Measurements from ENCODE around the gene AP5S1.

AP5S1 gene

DNA sequence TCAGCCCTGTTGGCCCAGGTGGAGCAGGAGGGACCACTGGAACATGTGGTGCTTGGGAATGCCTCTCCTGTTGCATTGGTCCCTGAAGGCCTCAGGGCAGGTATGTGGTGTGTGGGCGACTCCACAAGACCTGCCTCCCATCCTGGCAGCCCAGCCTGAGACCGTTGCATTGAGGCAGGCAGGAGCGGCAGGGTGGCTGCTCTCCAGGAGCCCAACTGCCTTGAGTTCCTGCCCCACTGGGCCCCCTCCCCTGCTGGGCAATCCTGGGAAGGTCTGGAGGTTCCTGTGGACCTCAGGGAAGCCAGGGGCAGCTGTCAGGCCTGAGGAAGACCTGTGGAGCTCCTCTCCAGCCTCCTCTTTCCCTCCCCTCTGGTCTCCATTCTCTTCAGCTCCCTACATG, 46.1 kb downstream of the AP5S1 start:
- ATAC-seq, result no peak
- TF ChIP-seq ISL1 (CRISPR knock-in tag; IDR thresholded peaks at IDR 0.05) (no peak), RARB (CRISPR knock-in tag; IDR thresholded peaks at IDR 0.05) (no peak), ZFP3 (CRISPR knock-in tag; IDR thresholded peaks at IDR 0.05) (no peak), TCF4 (CRISPR knock-in tag; IDR thresholded peaks at IDR 0.05; ENCODE audit: borderline replicate concordance) (no peak), ZNF8 (CRISPR knock-in tag; IDR thresholded peaks at IDR 0.05) (no peak), ZFP30 (CRISPR knock-in tag; IDR thresholded peaks at IDR 0.05) (no peak), ZC3H10 (CRISPR knock-in tag; IDR thresholded peaks at IDR 0.05) (no peak), ESRRG (CRISPR knock-in tag; IDR thresholded peaks at IDR 0.05) (no peak), POU6F1 (CRISPR knock-in tag; IDR thresholded peaks at IDR 0.05; ENCODE audit: borderline replicate concordance, low read depth) (no peak), SNAI2 (CRISPR knock-in tag; IDR thresholded peaks at IDR 0.05) (no peak), PATZ1 (CRISPR knock-in tag; IDR thresholded peaks at IDR 0.05; ENCODE audit: borderline replicate concordance) (no peak), TSHZ2 (CRISPR knock-in tag; IDR thresholded peaks at IDR 0.05) (no peak)
- TF ChIP-seq, protein P1, sequence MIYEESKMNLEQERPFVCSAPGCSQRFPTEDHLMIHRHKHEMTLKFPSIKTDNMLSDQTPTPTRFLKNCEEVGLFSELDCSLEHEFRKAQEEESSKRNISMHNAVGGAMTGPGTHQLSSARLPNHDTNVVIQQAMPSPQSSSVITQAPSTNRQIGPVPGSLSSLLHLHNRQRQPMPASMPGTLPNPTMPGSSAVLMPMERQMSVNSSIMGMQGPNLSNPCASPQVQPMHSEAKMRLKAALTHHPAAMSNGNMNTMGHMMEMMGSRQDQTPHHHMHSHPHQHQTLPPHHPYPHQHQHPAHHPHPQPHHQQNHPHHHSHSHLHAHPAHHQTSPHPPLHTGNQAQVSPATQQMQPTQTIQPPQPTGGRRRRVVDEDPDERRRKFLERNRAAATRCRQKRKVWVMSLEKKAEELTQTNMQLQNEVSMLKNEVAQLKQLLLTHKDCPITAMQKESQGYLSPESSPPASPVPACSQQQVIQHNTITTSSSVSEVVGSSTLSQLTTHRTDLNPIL (CRISPR knock-in tag; IDR thresholded peaks at IDR 0.05; ENCODE audit: low read depth), result no peak

- ATAC-seq, result no peak
These were observed 47.5 kb downstream of the AP5S1 start for GRCh38 chr20:3867802-3868201.

DNA sequence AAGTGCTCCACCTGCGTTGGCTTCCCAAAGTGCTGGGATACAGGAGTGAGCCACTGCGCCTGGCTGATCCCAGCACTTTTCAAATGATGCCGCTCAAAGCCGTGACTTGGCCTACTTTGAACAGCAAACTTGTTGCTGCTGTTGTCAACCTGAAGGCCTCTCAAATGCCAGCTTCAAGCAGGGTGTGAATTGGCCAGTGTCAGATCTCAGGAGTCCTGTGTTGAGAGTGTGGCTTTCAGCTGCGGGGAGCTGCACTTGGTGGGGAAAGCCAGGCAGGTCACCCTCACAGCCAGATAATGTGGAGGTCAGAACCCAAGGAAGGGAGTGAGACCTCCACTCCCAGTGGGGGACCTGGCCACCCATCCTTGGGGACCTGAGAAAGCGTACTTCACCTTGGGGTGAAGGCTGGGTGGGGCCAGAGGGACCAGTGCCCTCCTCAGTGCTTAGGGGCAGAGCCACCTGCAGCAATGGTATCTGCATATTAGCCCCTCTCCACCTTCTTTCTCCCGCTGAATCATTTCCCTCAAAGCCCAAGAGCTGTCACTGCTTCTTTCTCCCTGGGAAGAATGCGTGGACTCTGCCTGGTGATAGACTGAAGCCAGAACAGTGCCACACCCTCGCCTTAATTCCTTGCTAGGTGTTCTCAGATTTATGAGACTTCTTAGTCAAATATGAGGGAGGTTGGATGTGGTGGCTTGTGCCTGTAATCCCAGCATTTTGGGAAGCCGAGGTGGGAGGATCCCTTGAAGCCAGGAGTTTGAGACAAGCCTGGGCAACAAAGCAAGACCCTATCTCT, 49.7 kb downstream of the AP5S1 start:
- TF ChIP-seq ZNF8 (CRISPR knock-in tag; IDR thresholded peaks at IDR 0.05) (no peak), ESRRG (CRISPR knock-in tag; IDR thresholded peaks at IDR 0.05) (no peak), PATZ1 (CRISPR knock-in tag; IDR thresholded peaks at IDR 0.05; ENCODE audit: borderline replicate concordance) (no peak)
- TF ChIP-seq, protein P1 (CRISPR knock-in tag; IDR thresholded peaks at IDR 0.05; ENCODE audit: low read depth), result no peak
- ATAC-seq, result no peak

More at GRCh38 chr20:3867802-3868201, 47.5 kb downstream of the AP5S1 start:
- TF ChIP-seq CSDC2 (CRISPR knock-in tag; IDR thresholded peaks at IDR 0.05), result no peak
